ENCODE results near the gene UFD1.

DNA sequence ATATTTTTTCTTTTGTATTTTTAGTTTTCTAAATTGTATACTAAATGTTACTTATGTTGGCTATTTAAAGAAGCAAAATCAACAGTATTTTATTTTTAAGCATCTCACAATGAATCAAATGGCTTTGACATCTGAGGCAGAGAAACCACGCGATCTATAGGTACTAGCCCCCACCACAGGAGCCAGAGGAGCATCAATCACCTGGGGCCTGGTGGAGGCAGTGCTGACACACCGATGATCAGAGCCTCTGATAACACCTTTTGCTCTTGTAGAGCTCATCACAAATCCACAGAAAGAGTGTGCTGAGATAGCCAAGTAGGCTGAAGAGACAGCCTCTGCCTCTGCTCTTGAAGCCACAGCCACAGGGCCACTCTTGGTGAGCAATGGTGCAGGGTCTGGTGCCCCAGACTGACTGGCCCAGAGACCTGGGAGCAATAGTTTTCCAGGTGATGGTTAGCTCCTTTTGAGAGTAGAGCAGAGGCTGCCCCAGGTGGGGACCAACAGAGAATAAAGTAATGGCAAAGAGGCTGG, 72.6 kb downstream of the UFD1 start:
- TF ChIP-seq YY1 (IDR thresholded peaks at IDR 0.05; ENCODE audit: insufficient read depth, insufficient read length) = no peak
- TF ChIP-seq SUZ12 (IDR thresholded peaks at IDR 0.05; ENCODE audit: extremely low read depth, insufficient read depth, insufficient read length) = no peak
- no peak for TF ChIP-seq ZNF274 (IDR thresholded peaks at IDR 0.05; ENCODE audit: low read depth, low read length)
